Left ventricle myocardium inferior (tissue), 1 donor: ENCODE data around the gene PNLIPRP2. TPM values are rescaled to one million over a fixed set of nuclear protein-coding genes. Genes with fewer than 3 reads are reported as not detected.

Experiments
- DNase-seq: peaks from one replicate; pipeline ENCODE4 v3.0.0-alpha.2; 2020
- H3K27ac ChIP-seq: fragments of 200-600 bp; replicated peaks from 2 replicates; pipeline ENCODE4 v1.8.0; 2021
- H3K27me3 ChIP-seq: fragments of 200-600 bp; 2 replicates; pipeline ENCODE4 v1.8.0; 2021; ENCODE audit warnings: low read depth
- H3K36me3 ChIP-seq: fragments of 200-600 bp; 2 replicates; pipeline ENCODE4 v1.8.0; 2021
- H3K4me1 ChIP-seq: fragments of 200-600 bp; 2 replicates; pipeline ENCODE4 v1.8.0; 2021
- H3K4me3 ChIP-seq: fragments of 200-600 bp; 2 replicates; pipeline ENCODE4 v1.8.0; 2021; ENCODE audit warnings: mild to moderate bottlenecking, moderate library complexity
- H3K9me3 ChIP-seq: fragments of 200-600 bp; replicated peaks from 2 replicates; pipeline ENCODE4 v1.8.0; 2021
- intact Hi-C: fragments of 100-400 bp; cut with micrococcal nuclease; formaldehyde crosslinking; loops from one replicate; pipeline ENCODE4 v1.11.0; 2022
- total RNA-seq: library from RNA; stranded (reverse); fragmentation: NEBNext Ultra II Directional; extraction: Animal tissue kit (Norgen Biotek cat#: 25700); gene quantifications from one replicate; pipeline ENCODE4 v1.2.1, GENCODE V29; 2021
- TF ChIP-seq, protein P1 (sequence below): fragments of 200-600 bp; IDR thresholded peaks from 2 replicates; pipeline ENCODE4 v1.8.0; 2021; ENCODE audit warnings: antibody characterized with exemption, mild to moderate bottlenecking, borderline replicate concordance
- donor health status: DM: no; HTN: yes; CAD: no; lungs with severe emphysema.

PNLIPRP2 gene
- total RNA-seq, 1 donor from 2014 or later = not detected

DNA sequence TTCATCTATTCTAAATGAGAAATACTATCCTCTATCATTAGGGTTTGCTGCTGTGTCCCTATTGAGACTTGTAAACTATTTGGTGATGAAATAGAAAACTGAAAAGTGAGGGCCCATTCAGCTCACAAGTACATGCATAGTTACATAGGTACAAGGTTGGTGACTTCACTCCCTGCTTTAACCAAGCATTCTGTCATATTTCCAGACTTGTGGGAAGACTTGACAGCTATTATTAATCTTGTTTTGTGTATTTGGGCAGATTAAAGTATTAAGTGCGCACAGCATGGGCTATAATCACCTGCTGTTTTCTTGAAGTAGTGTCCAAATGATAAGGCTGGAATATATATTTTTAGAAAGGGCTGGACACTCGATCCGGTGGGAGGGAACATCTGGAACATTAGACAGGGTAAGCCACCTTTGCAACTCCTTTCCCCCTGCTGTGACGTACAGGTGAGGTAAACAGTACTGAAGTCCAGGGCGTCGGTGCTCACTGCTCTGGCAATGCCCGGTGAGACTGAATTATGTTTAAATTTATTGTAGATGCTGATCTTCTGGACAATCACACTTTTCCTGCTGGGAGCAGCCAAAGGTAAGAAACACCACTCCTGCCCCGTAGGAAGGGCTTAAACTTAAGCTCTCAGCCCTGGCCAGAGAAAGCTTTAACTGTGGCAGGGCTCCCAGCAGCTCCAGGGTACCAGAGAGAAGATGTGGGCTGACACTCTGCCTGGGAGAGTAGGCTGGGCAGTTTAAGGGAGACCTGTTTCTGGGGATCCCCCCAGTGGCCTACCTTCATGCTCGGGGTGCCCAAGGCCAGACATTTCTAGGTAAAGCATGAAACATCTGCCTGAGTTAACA lies 29.9 kb upstream of the PNLIPRP2 start, which contains the start of gene PNLIPRP1:
Gene PNLIPRP1 (plus strand): TSS at position 370 of the 855 bp plus-strand sequence. CDS start 171 bp downstream, at position 541.
- H3K27ac ChIP-seq = no peak within 1 kb of the TSS
- TF ChIP-seq, protein P1, sequence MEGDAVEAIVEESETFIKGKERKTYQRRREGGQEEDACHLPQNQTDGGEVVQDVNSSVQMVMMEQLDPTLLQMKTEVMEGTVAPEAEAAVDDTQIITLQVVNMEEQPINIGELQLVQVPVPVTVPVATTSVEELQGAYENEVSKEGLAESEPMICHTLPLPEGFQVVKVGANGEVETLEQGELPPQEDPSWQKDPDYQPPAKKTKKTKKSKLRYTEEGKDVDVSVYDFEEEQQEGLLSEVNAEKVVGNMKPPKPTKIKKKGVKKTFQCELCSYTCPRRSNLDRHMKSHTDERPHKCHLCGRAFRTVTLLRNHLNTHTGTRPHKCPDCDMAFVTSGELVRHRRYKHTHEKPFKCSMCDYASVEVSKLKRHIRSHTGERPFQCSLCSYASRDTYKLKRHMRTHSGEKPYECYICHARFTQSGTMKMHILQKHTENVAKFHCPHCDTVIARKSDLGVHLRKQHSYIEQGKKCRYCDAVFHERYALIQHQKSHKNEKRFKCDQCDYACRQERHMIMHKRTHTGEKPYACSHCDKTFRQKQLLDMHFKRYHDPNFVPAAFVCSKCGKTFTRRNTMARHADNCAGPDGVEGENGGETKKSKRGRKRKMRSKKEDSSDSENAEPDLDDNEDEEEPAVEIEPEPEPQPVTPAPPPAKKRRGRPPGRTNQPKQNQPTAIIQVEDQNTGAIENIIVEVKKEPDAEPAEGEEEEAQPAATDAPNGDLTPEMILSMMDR = no peak
- DNase-seq = no peak
- no peaks in the 10 kb centered on the region for H3K36me3 ChIP-seq
- H3K9me3 ChIP-seq = peaks cover 7% of the 10 kb centered on the region
- intact Hi-C loops = no loop called here
- no peak within 1 kb of the TSS for H3K4me3 ChIP-seq
- H3K4me1 ChIP-seq = no peaks in the 10 kb centered on the region
- H3K27me3 ChIP-seq = no peaks in the 10 kb centered on the region

DNA sequence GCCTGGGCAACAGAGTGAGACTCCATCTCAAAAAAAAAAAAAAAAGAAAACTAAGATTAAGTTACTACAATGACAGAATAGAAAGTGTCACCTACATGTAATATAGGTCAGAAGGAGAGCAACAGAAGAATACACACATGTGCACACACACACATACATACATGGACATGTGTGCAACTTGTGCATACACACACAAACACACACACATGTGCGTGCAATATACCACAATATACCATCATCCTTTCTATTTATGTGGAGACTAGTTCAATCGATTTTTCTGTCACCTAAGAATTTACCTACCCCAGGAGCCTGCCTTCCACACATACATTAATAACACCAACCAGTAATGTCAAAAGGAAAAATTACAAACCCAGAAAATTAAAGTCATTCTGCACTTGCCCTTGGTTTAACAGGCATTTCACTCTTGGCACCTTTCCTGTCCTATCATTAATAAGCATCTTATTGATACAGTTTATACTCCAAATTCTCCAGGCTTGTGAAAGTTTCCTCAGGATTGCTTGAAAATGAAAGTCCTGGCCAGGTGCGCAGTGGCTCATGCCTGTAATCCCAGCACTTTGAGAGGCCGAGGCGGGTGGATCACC lies 27.5 kb upstream of the PNLIPRP2 start:
- H3K4me3 ChIP-seq = no peak overlapping the region
- intact Hi-C loops = no loop called here
- TF ChIP-seq, protein P1 = no peak
- H3K27me3 ChIP-seq = no peaks in the 10 kb centered on the region
- no peak for DNase-seq
- no peak overlapping the region for H3K27ac ChIP-seq
- H3K36me3 ChIP-seq = no peaks in the 10 kb centered on the region
- no peaks in the 10 kb centered on the region for H3K4me1 ChIP-seq
- H3K9me3 ChIP-seq = peaks cover 7% of the 10 kb centered on the region

DNA sequence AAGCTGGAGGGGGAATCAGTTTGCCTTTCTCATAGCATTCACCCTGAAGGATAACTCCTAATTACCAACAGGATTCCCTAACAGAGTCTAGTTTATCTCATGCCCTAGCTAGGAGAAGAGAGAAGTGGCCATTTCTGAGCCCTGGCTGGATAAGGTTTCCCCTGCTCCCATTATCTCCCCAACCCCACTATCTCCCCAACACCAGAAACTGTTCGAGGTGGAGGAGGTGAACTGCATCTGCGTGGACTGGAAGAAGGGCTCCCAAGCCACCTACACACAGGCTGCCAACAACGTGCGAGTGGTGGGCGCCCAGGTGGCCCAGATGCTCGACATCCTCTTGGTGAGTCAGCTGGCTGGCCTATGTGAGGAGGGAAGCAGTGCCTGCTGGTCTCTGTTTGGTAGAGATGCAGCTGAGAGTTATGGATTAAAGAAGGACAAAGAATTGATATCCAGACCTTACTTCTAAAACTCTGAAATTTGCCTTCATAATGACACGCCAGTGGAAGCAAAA lies 26.2 kb upstream of the PNLIPRP2 start:
- no peaks in the 10 kb centered on the region for H3K36me3 ChIP-seq

DNA sequence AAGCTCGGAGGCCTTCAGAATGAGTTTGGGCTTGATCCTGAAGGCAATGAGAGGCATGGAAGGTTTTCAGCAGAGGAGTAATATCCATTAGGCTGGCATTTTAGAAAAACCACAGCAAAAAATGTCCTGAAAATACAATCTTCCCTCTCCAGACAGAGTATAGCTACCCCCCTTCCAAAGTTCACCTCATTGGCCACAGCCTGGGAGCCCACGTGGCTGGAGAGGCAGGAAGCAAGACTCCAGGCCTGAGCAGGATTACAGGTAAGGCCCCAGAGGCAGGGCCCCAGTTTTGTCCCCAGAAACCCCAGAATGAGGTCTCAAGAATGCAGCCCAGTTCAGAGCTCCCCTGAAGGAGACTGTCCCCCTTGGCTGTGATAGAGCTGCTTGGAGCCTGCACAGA lies 24.7 kb upstream of the PNLIPRP2 start:
- no peaks in the 10 kb centered on the region for H3K36me3 ChIP-seq
- no peaks in the 10 kb centered on the region for H3K9me3 ChIP-seq
- intact Hi-C loops = no loop called here
- no peak overlapping the region for H3K27ac ChIP-seq
- no peak overlapping the region for H3K4me3 ChIP-seq
- peaks cover 17% of the 10 kb centered on the region for H3K27me3 ChIP-seq
- TF ChIP-seq, protein P1 = no peak
- H3K4me1 ChIP-seq = no peaks in the 10 kb centered on the region
- no peak for DNase-seq

More for the DNA sequence above, 26.2 kb upstream of the PNLIPRP2 start:
- intact Hi-C loops = no loop called here
- H3K27ac ChIP-seq = no peak overlapping the region
- no peaks in the 10 kb centered on the region for H3K4me1 ChIP-seq
- TF ChIP-seq, protein P1 = no peak
- H3K9me3 ChIP-seq = no peaks in the 10 kb centered on the region
- no peak overlapping the region for H3K4me3 ChIP-seq
- H3K27me3 ChIP-seq = peaks cover 2% of the 10 kb centered on the region
- no peak for DNase-seq

DNA sequence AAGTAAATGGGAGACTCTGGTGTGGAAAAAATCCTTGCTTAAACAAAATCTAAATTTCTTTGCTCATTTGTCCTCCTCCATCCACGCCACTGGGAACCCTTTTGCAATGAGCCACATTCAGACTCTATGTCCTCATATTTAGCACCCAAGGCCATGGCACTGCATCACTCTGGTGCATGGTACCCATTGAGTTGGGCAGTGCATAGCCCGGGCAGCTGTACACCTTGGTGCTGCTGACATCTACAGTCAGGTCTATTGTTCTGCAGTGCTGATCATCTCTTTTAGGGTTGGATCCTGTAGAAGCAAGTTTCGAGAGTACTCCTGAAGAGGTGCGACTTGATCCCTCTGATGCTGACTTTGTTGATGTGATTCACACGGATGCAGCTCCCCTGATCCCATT lies 23.2 kb upstream of the PNLIPRP2 start:
- Histone ChIP-seq H3K36me3 (no peaks in the 10 kb centered on the region), H3K4me3 (no peak overlapping the region), H3K9me3 (no peaks in the 10 kb centered on the region), H3K27me3 (peaks cover 31% of the 10 kb centered on the region), H3K4me1 (no peaks in the 10 kb centered on the region), H3K27ac (no peak overlapping the region)
- intact Hi-C loops = no loop called here
- DNase-seq = no peak
- TF ChIP-seq, protein P1 = no peak
